CD4-positive, alpha-beta T cell treated with Interleukin-1 beta for 1 hour (primary cell): ENCODE results near the gene TCTN3.
"Not testable (repeated sequence)": the region's sequence is repeated elsewhere in the genome, so short reads cannot be mapped to it uniquely, and the experiment has no call there.

Source experiments
- DNase-seq, 2 donors: peaks; one replicate each; pipeline ENCODE4 v3.0.0-alpha.2; 2020 to 2022

The TCTN3 gene

DNA sequence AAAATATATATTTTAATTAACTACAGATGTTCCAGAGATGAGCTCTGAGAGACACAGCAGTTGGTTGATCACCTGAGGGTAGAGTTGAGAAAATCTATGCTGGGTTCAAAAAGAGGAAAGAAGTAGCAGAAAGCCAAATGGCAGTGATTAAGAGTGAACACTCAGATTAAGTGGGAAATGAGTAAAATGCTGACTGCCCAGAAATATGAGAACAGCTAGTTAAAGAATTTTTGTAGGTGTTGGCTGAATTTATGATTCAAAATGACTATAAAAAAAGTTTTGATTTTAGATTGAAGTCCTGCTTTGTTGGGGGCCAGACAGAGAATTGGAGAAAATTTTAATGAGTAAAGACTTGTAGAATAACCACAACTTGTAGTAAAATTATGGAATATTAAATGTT is 9.8 kb downstream of the TCTN3 start:
- DNase-seq = no peak

GRCh38 chr10:95675403-95676116 is 18.2 kb downstream of the TCTN3 start:
- DNase-seq = no peak

DNA sequence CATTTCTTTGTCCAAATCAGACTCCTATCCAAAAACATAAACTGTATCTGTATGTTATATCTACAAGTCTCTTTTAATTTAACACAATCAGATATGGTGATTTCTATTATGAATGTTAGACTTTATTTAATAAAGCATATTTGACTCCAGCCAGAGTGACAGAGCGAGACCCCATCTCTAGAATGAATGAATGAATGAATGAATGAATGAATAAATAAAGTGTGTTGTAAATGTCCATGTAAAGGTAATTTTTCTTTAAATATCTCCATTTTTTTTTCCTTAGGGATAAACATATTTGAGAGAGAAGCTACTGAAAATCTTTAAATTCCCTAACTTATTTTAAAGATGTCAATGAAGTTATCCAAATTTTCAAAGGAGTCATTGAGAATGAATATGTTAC is 19.1 kb downstream of the TCTN3 start:
- DNase-seq = no peak

DNA sequence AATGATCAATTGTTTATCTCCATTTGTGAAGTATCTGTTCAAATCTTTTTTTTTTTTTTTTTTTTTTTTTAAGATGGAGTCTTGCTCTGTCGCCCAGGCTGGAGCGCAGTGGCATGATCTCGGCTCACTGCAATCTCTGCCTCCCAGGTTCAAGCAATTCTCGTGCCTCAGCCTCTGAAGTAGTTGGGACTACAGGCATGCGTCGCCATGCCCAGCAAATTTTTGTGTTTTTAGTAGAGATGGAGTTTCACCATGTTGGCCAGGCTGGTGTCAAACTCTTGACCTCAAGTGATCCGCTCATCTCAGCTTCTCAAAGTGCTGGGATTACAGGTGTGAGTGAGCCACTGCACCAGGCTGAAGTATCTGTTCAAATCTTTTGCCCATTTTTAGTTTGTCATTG is 21.1 kb downstream of the TCTN3 start:
- not testable (repeated sequence) for DNase-seq

DNA sequence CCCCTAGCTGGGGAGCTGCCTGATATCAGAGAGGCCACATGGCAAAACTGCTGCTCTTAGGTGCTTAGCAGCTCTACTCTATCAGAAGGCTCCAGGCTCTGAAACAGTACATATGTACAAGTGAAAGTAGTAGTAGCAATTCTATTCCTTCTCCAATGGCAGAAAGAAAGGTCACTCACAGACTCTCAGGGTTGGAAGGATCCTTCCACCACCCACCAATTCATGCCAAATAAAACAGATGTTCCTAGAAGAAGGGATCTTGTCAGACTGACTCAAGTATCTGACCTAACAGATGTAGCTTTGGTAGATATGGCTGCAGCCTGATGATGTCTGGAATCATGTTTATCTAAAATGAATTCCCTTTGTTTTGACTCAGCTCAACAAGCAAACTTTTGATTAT is 29.2 kb downstream of the TCTN3 start:
- no peak for DNase-seq

DNA sequence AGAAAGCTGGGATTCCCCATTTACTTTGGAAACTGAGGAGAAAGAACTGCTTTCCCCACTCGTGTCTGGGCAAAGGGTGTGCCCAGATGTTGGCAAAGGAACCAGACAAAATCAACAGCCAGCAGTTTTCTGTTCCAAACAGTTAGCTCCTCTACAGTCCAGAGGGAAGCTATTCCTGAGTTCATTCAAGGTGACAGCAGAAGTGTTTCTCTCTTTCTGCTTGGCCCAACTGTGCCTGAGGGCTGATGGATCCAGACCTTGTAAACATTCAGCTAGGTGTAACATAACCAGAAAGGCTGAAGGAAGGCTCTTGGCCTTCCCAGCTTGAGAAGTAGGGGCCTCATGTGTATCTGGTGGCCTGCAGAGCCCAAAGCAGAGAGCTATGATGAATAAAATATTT is 30.2 kb downstream of the TCTN3 start:
- no peak for DNase-seq

- DNase-seq = no peak
Measured at GRCh38 chr10:95661818-95662217, 31.9 kb downstream of the TCTN3 start.

- DNase-seq = no peak
Measured at GRCh38 chr10:95660283-95660682, 33.4 kb downstream of the TCTN3 start.

DNA sequence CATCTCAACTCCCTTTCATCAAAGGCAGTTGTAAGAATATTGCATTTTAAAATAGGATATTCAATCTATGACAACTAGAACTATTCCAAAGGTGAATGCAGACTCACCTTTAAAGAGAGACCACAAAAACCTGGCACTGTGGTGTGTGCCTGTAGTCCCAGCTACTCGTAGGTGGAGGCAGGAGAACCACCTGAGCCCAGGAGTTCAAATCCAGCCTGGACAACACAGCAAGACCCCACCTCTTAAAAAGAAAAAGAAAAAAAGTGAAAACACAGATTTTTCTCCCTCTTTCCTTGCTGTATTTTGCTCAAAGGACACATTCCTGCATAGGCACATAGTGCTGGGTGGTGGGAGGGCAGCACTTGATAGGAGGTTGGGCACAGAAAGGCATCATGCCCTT is 36.5 kb downstream of the TCTN3 start:
- DNase-seq = no peak

- peak; percentile 92 to 94 for DNase-seq
Measured at GRCh38 chr10:95656291-95657164, 37.2 kb downstream of the TCTN3 start, which contains the start of gene ALDH18A1. Gene ALDH18A1, minus strand, starts transcription at chr10:95656711. Its CDS starts 3,334 bp downstream, at chr10:95653377.

GRCh38 chr10:95655571-95656290 is 38.0 kb downstream of the TCTN3 start:
- DNase-seq = peak in 1 of 2 donors; percentile 10

- no peak for DNase-seq
Measured at GRCh38 chr10:95653895-95654294, 39.8 kb downstream of the TCTN3 start.

DNA sequence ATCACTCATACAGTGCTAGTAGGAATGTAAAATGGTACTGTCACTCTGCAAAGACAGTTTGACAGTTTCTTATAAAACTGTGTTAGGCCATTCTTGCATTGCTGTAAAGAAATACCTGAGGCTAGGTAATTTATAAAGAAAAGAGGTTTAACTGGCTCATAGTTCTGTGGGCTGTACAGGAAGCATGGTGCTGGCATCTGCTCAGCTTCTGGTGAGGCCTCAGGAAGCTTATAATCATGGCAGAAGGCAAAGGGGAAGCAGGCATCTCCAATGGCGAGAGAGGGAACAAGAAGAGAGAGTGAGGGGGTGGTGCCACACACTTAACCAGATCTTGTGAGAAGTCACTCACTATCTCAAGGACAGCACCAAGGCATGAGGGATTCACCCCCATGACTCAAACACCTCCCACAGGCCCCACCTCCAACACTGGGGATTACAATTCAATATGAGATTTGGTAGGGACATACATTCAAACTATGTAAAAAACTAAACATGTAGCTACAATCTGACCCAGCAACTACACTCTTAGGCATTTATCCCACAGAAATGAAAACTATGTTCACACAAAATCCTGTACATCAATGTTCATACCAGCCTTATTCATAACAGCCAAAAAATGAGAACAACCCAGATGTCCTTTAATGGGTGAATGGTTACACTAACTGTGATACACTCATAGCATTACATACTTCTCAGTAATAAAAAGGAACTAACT is 42.2 kb downstream of the TCTN3 start:
- no peak for DNase-seq

DNA sequence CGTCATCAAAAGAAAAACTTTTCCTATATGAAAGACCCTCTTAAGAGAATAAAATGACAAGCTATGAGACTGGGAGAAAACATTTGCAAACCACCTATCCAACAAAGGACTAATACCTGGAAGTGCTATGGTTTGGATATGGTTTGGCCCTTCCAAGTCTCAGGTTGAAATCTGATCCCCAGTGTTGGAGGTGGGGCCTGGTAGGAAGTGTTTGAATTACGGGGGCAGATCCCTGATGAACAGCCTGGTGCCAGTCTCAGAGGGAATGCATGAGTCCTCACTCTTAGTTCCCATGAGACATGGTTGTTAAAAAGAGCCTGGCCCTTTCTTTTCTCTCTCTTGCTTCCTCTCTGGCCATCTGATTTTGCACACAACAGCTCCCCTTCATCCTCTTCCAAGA is 43.5 kb downstream of the TCTN3 start:
- DNase-seq = no peak

DNA sequence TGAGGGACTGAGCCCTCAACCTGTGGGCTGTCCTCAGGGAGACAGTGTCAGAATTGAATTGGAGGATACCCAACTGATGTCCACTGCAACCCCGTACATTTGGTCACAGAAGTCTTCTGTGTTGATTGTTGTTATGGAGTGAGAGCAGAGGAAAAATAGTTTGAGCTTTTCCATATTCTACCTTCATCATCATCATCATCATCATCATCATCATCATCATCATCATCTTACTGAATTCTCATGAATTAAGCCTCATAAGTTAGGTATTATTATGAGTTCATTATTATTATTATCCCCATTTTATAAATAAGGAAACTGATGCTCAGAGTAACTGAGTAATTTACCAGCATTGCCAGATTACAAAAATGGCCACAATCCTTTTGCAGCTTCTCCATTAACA is 45.6 kb downstream of the TCTN3 start:
- DNase-seq = no peak

DNA sequence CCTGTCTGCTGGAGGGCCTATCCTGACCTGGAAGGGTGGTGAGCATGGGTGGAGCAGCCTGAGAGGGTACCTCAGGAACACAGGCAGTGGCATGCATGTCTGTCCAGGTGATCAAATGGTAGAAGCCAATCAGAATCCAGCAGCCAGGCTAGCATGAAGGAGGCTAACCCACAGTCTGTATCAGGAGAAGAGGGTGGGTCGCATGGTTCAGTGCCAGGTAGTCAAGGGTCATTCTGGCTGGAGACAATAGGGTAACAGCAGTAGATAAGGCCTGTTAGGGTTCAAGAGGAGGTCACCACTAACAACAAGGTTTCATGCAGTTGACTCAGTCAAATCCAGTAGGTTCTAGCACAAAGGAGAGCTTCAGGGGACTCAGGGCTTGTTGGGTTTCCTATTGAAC is 47.6 kb downstream of the TCTN3 start:
- no peak for DNase-seq

DNA sequence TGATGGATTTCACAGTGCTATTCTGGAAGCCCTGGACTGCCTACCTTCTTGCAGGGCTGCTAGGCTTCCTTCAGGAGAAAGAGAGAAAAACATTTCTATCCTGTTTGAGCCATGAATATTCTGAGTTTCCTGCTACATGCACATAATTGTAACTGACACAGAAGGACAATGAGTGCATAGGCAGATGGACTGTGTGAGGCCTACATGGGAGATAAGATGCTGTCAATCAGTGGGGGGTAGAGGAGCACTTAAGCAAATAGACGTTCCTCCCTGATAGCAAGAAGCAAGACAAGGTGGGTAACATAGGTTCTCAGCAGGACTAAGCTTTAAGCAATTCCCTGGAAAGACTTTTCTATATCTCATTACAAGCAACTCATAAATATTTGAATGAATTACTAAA is 48.8 kb downstream of the TCTN3 start:
- no peak for DNase-seq

DNA sequence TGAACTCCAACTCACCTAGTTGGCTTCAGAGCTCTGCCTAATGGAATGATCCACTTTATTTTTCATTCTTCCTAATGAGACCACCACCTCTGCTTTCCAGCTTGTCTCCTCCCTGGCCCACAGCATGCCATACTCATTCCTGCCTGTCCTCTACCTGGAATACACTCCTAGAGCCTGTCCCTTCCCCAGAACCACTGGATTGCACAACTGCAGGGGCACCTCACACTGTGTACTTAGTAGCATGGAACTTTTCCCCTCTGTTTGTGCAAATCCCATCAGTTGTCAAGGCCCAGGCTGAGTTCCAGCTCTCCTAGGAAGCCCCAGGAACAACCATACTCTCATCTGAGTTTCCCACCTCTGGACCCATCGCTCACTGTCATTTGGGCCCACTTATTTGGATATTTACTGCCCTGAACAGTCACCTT is 52.8 kb downstream of the TCTN3 start:
- DNase-seq = no peak

DNA sequence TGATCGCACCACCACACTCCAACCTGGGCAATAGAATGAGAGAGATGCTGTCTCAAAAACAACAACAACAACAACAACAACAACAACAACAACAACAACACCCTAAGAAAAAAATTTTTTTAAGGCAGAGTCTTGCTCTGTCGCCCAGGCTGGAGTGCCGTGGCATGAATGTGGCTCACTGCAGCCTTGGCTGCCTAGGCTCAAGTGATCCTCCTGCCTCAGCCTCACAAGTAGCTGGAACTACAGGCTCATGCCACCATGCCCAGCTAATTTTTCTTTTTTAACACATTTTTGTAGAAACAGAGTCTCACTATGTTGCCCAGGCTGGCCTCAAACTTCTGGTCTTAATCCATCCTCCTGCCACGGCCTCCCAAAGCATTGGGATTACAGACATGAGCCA is 55.8 kb downstream of the TCTN3 start:
- DNase-seq = no peak

GRCh38 chr10:95637140-95637539 is 56.6 kb downstream of the TCTN3 start:
- no peak for DNase-seq

DNA sequence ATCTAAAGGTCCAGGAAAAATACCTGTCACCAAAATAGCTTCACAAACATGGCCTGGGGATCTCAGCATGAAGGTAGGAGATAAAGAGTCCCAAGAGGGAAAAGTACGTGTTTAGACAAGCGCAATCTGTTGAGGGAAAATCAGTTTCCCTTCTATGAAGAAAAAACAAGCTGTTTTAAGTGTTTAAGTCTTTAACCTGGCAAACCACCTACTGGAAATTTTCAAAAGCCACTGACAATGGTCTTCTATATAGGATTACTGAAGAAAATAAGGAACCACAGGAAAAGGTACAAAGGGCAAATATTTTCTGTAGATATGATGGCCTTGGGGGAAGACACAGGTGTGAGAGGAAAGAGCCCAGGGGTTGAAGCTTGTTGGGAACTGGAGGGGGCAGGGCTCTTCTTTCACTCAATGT is 58.4 kb downstream of the TCTN3 start:
- DNase-seq = no peak

- DNase-seq = no peak
Measured at GRCh38 chr10:95628786-95629185, 64.9 kb downstream of the TCTN3 start.

DNA sequence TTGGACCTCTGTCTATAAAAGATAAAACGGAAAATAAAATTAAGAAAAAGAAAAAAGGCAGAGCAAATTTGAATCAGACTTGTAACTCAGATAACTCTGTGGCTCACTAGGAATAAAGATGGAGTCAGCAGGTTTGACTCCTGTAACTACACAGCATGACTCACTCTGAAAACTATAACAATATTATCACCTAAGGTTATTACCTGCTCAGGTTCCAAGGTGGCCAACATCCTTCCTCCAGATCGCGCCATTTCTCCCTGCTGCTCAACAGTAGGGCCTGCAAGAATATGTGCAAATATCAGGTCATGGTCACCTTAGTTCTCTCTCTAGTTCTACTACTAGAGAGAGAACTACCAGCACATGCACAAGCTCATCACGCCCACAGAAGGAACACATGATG is 67.2 kb downstream of the TCTN3 start:
- no peak for DNase-seq
